ENCODE data around the gene KLF1.

Gene KLF1

GRCh38 chr19:12843328-12843727, 43.7 kb downstream of the KLF1 start:
- no peak overlapping the region for H3K4me3 ChIP-seq (ENCODE audit: low read depth, low read length)
- H3K27me3 ChIP-seq (replicated peaks) = peaks cover 22% of the 10 kb centered on the region
- no peak for TF ChIP-seq CTCF (IDR thresholded peaks at IDR 0.05; ENCODE audit: low read depth, low read length, missing control alignments)
- H3K36me3 ChIP-seq (replicated peaks) = no peaks in the 10 kb centered on the region
- DNase-seq = no peak
- H3K27ac ChIP-seq = no peak overlapping the region
- in situ Hi-C loops (cut with HindIII; ENCODE audit: low pct_ligation_motif_present, low sequenced_read_pairs) = no loop called here

- TF ChIP-seq CTCF (IDR thresholded peaks at IDR 0.05; ENCODE audit: low read depth, low read length, missing control alignments) = no peak
- peaks cover 27% of the 10 kb centered on the region for H3K27me3 ChIP-seq (replicated peaks)
- in situ Hi-C loops (cut with HindIII; ENCODE audit: low pct_ligation_motif_present, low sequenced_read_pairs) = no loop called here
These were observed 44.5 kb downstream of the KLF1 start for GRCh38 chr19:12842511-12842910.

GRCh38 chr19:12841094-12841493, 45.9 kb downstream of the KLF1 start:
- TF ChIP-seq CTCF (IDR thresholded peaks at IDR 0.05; ENCODE audit: low read depth, low read length, missing control alignments) = no peak
- in situ Hi-C loops (cut with HindIII; ENCODE audit: low pct_ligation_motif_present, low sequenced_read_pairs) = no loop called here
- Histone ChIP-seq H3K27ac (no peak overlapping the region), H3K27me3 (replicated peaks) (peaks cover 37% of the 10 kb centered on the region), H3K4me3 (ENCODE audit: low read depth, low read length) (peak overlapping the region; percentile 26), H3K36me3 (replicated peaks) (no peaks in the 10 kb centered on the region)
- no peak for DNase-seq

More at GRCh38 chr19:12842511-12842910, 44.5 kb downstream of the KLF1 start:
- no peaks in the 10 kb centered on the region for H3K36me3 ChIP-seq (replicated peaks)
- DNase-seq = no peak
- H3K27ac ChIP-seq = no peak overlapping the region
- no peak overlapping the region for H3K4me3 ChIP-seq (ENCODE audit: low read depth, low read length)

- Histone ChIP-seq H3K27ac (no peak overlapping the region), H3K36me3 (replicated peaks) (no peaks in the 10 kb centered on the region), H3K4me3 (ENCODE audit: low read depth, low read length) (peak overlapping the region; percentile 26), H3K27me3 (replicated peaks) (peaks cover 42% of the 10 kb centered on the region)
- TF ChIP-seq CTCF (IDR thresholded peaks at IDR 0.05; ENCODE audit: low read depth, low read length, missing control alignments) = no peak
- peak; percentile 84 for DNase-seq
- in situ Hi-C loops (cut with HindIII; ENCODE audit: low pct_ligation_motif_present, low sequenced_read_pairs) = no loop called here
These were observed 46.6 kb downstream of the KLF1 start for GRCh38 chr19:12840091-12841079.

GRCh38 chr19:12838886-12839756, 47.9 kb downstream of the KLF1 start:
- Histone ChIP-seq H3K27ac (no peak overlapping the region), H3K27me3 (replicated peaks) (peaks cover 55% of the 10 kb centered on the region), H3K4me3 (ENCODE audit: low read depth, low read length) (no peak overlapping the region), H3K36me3 (replicated peaks) (no peaks in the 10 kb centered on the region)
- no peak for DNase-seq
- no peak for TF ChIP-seq CTCF (IDR thresholded peaks at IDR 0.05; ENCODE audit: low read depth, low read length, missing control alignments)
- in situ Hi-C loops (cut with HindIII; ENCODE audit: low pct_ligation_motif_present, low sequenced_read_pairs) = no loop called here
